ENCODE measurements around the gene SORCS2.

GRCh38 chr4:7756071-7756470 is 563.7 kb downstream of the SORCS2 start:
- TF ChIP-seq CTCF (IDR thresholded peaks at IDR 0.05; ENCODE audit: low read length) (no peak), EZH2 (IDR thresholded peaks at IDR 0.05; ENCODE audit: borderline replicate concordance, low read length) (no peak)

Measured in OCI-LY1 (cell line).